ENCODE results near the gene ADD2.

Gene ADD2, protein sequence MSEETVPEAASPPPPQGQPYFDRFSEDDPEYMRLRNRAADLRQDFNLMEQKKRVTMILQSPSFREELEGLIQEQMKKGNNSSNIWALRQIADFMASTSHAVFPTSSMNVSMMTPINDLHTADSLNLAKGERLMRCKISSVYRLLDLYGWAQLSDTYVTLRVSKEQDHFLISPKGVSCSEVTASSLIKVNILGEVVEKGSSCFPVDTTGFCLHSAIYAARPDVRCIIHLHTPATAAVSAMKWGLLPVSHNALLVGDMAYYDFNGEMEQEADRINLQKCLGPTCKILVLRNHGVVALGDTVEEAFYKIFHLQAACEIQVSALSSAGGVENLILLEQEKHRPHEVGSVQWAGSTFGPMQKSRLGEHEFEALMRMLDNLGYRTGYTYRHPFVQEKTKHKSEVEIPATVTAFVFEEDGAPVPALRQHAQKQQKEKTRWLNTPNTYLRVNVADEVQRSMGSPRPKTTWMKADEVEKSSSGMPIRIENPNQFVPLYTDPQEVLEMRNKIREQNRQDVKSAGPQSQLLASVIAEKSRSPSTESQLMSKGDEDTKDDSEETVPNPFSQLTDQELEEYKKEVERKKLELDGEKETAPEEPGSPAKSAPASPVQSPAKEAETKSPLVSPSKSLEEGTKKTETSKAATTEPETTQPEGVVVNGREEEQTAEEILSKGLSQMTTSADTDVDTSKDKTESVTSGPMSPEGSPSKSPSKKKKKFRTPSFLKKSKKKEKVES

DNA sequence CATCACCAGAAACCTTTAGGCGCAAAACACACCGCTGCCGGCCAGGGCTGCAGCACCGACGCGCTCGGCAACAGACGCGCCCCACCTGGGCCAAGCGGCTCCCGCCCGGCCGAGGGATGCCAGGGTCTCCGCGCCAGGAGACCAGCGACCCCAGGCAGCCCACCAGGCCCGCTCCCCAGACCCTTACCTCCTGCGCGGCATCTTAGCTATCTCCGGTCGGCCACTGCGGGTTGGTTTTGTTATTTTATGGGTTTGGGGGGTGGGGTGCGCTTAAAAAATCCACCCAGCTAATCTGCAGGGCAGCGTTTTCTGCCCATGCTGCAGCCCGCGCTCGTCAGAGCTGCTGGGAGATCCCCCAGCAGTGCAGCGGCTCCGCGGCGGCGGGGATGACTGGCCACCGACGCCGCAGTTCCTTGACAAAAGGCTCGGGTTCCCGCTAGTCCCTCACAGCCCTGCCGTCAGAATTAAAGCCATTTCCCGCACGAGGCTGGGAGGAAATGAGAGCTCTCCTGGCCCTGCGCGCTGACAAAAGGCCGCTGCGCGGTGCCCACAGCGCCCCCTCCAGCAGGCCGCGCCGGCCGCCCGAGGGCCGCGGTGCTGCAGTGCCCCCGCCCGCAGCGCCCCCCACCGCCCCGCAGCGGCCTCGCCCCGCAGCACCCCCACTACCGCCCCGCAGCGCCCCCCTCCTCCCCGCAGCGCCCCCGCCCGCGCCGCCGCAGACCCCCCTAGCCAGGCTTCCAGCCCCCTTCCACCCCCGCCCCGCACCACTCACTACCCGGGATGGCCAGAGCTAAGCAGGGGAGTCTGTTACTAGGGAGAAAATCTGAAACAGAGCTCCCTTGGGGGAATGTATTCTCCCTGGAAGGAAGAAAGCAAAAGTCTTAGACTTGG lies at the start of gene ADD2:
ADD2 (minus strand) TSS at position 502 of the 891 bp plus-strand sequence. CDS start 61,792 bp downstream, outside the sequence.
- H3K27ac ChIP-seq = peak within 1 kb of the TSS in 1 of 2 donors; percentile 9
- no peak for DNase-seq (ENCODE audit: low spot score)
- TF ChIP-seq, protein P1, sequence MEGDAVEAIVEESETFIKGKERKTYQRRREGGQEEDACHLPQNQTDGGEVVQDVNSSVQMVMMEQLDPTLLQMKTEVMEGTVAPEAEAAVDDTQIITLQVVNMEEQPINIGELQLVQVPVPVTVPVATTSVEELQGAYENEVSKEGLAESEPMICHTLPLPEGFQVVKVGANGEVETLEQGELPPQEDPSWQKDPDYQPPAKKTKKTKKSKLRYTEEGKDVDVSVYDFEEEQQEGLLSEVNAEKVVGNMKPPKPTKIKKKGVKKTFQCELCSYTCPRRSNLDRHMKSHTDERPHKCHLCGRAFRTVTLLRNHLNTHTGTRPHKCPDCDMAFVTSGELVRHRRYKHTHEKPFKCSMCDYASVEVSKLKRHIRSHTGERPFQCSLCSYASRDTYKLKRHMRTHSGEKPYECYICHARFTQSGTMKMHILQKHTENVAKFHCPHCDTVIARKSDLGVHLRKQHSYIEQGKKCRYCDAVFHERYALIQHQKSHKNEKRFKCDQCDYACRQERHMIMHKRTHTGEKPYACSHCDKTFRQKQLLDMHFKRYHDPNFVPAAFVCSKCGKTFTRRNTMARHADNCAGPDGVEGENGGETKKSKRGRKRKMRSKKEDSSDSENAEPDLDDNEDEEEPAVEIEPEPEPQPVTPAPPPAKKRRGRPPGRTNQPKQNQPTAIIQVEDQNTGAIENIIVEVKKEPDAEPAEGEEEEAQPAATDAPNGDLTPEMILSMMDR (IDR thresholded peaks at IDR 0.05) = no peak
- H3K4me3 ChIP-seq = peak within 1 kb of the TSS; percentile 65

DNA sequence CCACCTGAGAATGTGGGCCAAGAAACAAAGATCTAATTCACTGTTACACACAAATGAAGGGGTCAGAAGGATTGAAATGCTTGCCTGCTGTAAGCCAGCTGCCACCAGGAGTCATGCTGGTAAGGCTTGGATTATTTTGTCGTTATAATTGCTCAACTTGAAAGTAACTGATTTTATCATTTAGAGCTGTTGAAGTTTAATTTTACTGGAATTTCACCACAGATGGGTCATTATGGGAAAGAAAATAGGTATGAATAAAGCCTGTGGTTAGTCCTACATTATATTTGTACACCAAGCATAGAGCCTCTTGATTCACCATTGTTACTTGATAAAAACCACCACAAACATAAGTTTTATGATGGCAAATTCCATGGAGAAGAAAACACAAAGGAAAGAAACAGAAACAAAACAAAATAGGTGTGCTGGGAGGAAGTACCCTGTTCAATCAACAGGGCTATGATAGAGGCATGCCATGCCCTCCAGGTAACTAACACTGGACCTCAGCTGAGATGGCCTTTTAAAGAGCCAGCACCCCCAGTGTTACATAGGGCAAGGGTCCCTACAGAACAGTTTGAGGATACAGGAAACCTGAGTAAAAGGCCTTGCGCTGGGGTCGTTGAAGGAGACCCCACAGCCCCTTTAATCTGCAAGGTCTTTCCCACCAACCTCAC lies 49.4 kb upstream of the ADD2 start:
- Histone ChIP-seq H3K27ac (no peak overlapping the region), H3K4me3 (no peak overlapping the region)
- TF ChIP-seq, protein P1 (IDR thresholded peaks at IDR 0.05) = no peak
- no peak for DNase-seq (ENCODE audit: low spot score)

DNA sequence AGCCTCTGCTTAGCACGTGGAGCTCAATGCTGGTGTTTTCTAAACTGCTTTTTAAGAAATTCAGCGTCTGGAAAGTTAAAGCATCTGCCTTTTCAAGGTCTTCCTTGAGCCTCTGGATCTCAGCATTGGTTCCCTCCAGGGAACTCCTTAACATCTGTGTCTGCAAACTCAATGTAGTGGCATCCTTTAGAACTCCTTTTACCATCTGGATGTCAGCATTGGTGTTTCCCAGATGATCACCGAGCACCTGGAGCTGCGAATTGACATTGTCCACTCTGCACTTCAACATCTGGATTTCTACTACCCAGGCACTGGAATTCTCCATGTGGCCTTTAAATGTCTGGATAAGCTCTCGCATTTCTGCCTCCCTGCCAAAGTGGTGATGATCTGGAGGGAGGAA lies 48.7 kb upstream of the ADD2 start:
- peak; percentile 17 for DNase-seq (ENCODE audit: low spot score)
- Histone ChIP-seq H3K4me3 (no peak overlapping the region), H3K27ac (no peak overlapping the region)
- TF ChIP-seq, protein P1 (IDR thresholded peaks at IDR 0.05) = no peak

DNA sequence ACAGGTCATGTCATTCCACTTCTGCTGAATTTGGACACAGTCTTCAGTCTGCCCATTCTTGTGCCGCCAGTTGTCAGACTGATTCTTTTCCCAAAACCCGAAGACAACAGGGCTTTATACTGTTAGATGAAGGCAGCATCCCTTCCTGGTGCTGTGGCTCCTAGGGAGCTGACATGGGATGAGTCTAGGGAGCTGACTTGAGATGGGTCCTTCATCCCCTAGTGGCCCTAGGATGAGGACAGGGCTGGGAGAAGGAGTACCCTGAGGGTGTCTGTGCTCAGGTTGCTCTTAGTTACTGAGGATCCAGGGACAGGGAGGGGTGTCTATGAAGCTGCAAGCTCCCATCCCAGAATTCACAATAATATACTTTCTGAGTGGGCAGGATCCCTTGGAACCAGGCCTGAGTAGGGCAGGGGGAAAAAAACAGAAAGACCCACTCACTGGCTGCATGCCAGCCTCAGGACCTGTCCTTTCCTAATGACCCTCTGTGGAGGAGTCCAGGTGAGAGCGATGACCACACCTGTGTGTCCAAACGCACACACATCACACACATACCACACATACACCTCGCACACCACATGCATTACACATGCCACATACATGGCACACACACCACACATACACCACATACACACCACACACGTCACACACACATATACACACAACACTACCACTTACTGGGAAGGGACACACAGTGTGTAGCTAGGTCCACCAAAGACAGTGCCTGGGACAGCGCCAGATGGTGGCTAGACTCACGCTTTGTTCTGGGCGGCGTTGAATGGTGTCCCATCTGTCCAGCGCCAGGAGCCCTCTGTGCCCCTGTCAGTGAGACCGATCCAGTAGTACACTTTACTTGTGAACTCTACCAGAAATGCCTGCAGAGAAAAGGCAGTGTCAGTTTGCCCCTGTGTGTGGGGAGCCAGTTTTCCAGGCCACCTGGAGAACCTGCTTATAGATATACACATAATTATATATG lies 41.3 kb upstream of the ADD2 start:
- peak; percentile 35 for DNase-seq (ENCODE audit: low spot score)
- TF ChIP-seq, protein P1 (IDR thresholded peaks at IDR 0.05) = no peak
- Histone ChIP-seq H3K27ac (no peak overlapping the region), H3K4me3 (no peak overlapping the region)

DNA sequence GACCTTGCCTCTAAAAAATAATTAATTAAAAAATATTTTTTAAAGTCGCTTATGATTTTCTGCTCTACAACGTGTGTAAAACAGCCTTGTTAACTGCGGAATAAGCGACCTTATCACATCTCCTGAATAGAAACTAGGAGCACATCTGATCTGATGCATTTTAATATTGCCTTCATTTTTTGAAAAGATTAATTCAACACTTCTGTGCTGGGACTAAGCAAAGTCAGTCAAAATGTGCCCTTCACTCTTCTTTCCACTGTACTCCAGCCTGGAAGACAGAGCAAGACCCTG lies 39.8 kb upstream of the ADD2 start:
- no peak for DNase-seq (ENCODE audit: low spot score)
- TF ChIP-seq, protein P1 (IDR thresholded peaks at IDR 0.05) = no peak
- H3K4me3 ChIP-seq = no peak overlapping the region
- no peak overlapping the region for H3K27ac ChIP-seq

All from coronary artery (tissue), 2 donors.